ENCODE measurements around the gene SLC13A4.

Gene SLC13A4

DNA sequence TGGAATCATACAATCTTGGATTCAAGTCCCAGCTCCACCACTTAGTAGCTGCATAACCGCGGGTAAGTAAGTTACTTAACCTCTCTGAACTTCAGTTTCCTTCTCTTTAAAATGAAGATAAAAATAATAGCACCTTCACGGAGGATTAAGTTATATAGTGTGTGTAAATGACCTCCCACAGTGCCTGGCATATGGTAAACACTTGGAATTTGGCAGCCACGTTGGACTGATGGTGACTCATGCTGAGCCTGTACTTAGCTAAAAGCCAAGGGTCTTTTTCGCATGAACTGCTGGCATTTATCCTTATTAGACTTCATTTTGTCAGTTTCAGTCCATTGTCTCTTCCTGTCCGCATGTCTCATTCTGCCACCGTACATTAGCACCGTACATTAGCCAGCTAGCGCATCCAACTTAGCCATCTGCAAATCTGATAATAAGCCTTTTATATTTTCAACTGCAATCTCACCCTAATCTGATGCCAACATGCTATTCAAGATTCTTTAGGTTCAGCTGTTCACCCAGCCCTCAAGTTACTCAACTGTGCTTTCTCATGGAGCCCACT, 11.2 kb downstream of the SLC13A4 start:
- H3K27me3 Mint-ChIP-seq (ENCODE audit: low read depth), result peaks cover 17% of the 10 kb centered on the region
- H3K36me3 Mint-ChIP-seq (ENCODE audit: low read depth), result no peaks in the 10 kb centered on the region
- H3K4me1 Mint-ChIP-seq (ENCODE audit: low read depth), result no peaks in the 10 kb centered on the region
- H3K9me3 Mint-ChIP-seq, result no peaks in the 10 kb centered on the region
- H3K27ac Mint-ChIP-seq, result no peak overlapping the region
- H3K4me3 Mint-ChIP-seq, result no peak overlapping the region

DNA sequence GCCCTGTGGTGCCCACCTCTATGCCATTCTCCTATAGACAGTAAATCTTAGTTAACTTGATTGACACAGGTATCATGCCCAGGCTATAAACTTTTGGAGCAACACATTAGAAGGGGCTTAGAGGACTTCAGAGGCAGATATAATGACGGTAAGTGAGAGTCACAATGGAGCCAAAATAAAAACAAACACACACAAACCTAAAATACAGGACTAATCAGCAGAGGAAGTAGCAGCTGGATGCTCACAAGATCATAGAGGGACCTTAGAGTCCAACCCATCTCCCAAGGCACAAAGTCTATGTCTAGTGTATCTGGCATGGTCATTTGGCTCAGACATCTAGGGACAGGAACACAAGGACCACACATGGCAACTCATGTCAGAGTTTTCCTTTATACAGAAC, 12.3 kb downstream of the SLC13A4 start:
- no peak overlapping the region for H3K27ac Mint-ChIP-seq
- H3K4me1 Mint-ChIP-seq (ENCODE audit: low read depth), result no peaks in the 10 kb centered on the region

DNA sequence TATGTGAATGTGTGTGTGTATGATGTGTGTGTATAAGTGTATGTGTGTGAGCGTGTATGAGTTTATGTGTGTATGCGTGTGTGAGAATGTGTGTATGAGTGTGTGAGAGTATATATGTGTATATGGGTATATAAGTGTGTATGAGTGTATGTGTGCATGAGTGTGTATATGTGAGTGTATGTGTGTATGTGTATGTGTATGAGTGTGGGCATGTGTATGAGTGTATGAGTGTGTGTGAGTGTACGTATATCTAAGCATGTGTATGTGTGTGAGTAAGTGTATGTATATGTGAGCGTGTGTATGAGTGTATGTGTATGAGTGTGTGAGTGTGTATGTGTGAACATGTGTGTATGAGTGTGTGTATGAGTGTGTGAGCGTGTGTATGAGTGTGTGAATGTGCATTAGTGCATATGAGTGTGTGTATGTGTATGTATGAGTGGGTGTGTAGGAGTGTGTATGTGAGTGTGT, 12.9 kb downstream of the SLC13A4 start:
- Mint-ChIP-seq H3K9me3 (no peaks in the 10 kb centered on the region), H3K27me3 (ENCODE audit: low read depth) (peaks cover 5% of the 10 kb centered on the region), H3K27ac (no peak overlapping the region), H3K36me3 (ENCODE audit: low read depth) (no peaks in the 10 kb centered on the region), H3K4me3 (no peak overlapping the region), H3K4me1 (ENCODE audit: low read depth) (no peaks in the 10 kb centered on the region)

More for the DNA sequence above, 12.3 kb downstream of the SLC13A4 start:
- Mint-ChIP-seq H3K27me3 (ENCODE audit: low read depth) (peaks cover 8% of the 10 kb centered on the region), H3K9me3 (no peaks in the 10 kb centered on the region), H3K4me3 (no peak overlapping the region), H3K36me3 (ENCODE audit: low read depth) (no peaks in the 10 kb centered on the region)

DNA sequence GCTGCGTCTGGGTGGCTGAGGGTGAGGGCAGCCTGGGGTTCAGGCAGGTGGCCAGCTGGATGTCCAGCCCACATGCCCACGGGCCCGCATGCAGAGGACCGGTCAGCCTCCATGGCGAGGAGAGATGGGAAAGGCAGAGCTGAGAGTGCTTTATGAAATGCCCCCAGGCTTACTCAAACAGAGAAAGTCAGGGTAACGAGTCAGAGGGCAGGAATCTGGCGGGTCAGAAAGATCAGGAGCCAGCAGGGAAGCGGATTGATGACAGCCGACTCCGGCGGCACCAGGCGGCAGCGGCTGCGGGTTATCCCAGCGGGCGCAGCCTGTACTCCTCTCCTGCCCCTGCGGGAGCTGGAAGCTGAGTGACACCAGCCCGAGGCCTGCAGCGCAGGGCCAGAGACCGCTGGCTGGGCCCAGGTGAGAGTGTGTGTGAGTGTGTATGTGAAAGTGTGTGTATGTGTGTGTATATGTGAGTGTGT, 13.4 kb downstream of the SLC13A4 start:
- Mint-ChIP-seq H3K36me3 (ENCODE audit: low read depth) (no peaks in the 10 kb centered on the region), H3K27me3 (ENCODE audit: low read depth) (peaks cover 3% of the 10 kb centered on the region), H3K9me3 (no peaks in the 10 kb centered on the region), H3K27ac (no peak overlapping the region), H3K4me3 (no peak overlapping the region), H3K4me1 (ENCODE audit: low read depth) (no peaks in the 10 kb centered on the region)

DNA sequence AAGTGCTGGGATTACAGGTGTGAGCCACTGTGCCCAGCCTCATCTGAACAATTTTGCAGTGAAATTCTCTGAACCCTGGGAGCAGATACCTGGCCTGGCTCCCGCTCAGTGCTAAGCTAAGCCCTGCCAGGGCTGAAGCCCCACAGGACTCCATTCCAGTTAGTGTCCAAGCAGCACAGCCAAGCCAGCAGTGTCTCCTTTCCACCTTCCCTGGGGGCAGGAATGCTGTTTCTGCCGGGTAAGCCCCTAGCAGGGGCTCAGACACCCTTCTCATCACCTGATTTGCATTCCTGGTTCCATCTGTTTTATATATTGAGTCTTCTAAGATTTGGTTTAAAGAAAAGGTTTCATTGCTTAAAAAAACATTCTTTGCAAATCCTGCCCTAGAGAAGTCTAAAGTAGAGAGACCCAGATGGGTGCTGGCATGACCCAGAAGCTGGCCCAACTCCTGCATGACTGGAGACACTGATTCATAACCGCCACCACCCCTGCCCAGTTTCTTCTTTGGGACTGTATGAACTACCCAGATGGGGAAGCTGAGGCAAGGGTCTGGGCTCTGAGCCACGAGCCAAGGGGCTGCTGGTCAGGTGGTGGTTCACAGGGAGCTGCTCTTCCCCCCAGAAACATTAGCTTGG, 14.0 kb downstream of the SLC13A4 start:
- peaks cover 4% of the 10 kb centered on the region for H3K27me3 Mint-ChIP-seq (ENCODE audit: low read depth)
- no peaks in the 10 kb centered on the region for H3K4me1 Mint-ChIP-seq (ENCODE audit: low read depth)
- H3K9me3 Mint-ChIP-seq, result no peaks in the 10 kb centered on the region
- H3K27ac Mint-ChIP-seq, result no peak overlapping the region
- H3K4me3 Mint-ChIP-seq, result no peak overlapping the region
- no peaks in the 10 kb centered on the region for H3K36me3 Mint-ChIP-seq (ENCODE audit: low read depth)

DNA sequence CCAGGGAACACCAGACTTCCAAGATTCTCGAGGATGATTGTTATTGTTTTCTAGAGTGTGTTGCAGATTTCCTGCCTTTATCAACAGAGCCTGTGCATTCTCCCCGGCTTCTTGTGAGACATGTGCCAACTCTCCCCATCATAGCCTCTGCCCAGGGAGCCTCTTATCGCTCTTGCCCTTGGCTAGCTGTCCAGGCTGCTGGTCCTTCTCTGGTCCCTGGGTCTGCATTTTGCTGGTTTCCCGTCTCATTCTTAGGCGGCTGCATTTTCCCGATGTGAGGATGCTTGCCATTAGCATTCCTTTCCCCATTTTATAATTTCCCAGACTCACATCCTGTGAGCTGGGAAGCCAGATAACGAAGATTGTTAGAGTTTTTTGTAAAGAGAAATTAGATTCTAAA, 15.2 kb downstream of the SLC13A4 start:
- no peaks in the 10 kb centered on the region for H3K9me3 Mint-ChIP-seq
- no peak overlapping the region for H3K4me3 Mint-ChIP-seq
- peaks cover 4% of the 10 kb centered on the region for H3K27me3 Mint-ChIP-seq (ENCODE audit: low read depth)
- no peak overlapping the region for H3K27ac Mint-ChIP-seq
- H3K36me3 Mint-ChIP-seq (ENCODE audit: low read depth), result no peaks in the 10 kb centered on the region
- H3K4me1 Mint-ChIP-seq (ENCODE audit: low read depth), result no peaks in the 10 kb centered on the region

DNA sequence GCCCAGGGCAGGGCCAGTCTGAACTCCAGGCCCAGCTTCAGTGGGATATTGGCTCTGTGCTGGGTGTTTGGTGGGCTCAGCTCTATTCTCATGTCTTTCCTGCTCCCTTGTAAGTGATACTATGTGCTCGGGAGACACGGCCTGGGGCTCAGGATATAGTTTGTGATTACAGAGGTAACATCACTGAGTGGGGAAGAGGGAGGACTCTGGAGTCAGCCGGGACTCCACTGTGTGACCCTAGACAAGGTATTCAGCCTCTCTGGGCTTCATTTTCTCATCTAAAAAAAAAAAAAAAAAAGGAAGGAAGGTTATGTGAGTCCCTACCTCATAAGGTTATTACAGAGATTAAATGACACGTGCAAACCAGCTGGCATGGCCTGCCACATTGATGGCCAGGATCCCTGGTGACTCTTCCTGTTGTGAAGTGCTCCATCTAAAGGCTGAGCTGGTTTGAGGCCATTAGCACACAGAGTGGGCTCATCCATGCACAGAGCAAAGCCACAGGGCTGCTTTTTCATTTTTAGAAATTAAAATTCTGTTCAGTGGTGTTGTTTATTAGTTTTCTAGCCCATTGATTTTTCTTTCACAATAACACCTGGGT, 15.7 kb downstream of the SLC13A4 start:
- no peaks in the 10 kb centered on the region for H3K36me3 Mint-ChIP-seq (ENCODE audit: low read depth)

DNA sequence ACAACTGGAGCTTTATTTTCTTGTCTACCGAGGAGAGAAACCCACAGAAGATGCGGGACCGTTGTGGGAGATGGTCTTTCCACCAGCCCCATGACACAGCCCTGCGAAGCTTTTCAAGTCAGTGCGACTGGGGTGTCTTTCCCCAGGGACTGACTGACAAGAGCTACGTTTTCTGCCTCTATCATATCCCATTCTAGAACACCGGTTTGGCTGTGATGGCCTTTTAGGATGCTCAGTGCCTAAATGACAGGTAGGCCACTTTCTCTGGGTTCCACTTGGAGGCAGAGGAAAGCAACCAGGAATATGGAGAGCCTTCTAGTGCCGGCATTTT, 16.9 kb downstream of the SLC13A4 start:
- Mint-ChIP-seq H3K36me3 (ENCODE audit: low read depth) (no peaks in the 10 kb centered on the region), H3K27me3 (ENCODE audit: low read depth) (peaks cover 4% of the 10 kb centered on the region), H3K9me3 (no peaks in the 10 kb centered on the region), H3K4me1 (ENCODE audit: low read depth) (no peaks in the 10 kb centered on the region), H3K27ac (no peak overlapping the region), H3K4me3 (no peak overlapping the region)

More for the DNA sequence above, 15.7 kb downstream of the SLC13A4 start:
- Mint-ChIP-seq H3K27ac (no peak overlapping the region), H3K4me1 (ENCODE audit: low read depth) (no peaks in the 10 kb centered on the region), H3K4me3 (no peak overlapping the region), H3K9me3 (no peaks in the 10 kb centered on the region), H3K27me3 (ENCODE audit: low read depth) (peaks cover 4% of the 10 kb centered on the region)

DNA sequence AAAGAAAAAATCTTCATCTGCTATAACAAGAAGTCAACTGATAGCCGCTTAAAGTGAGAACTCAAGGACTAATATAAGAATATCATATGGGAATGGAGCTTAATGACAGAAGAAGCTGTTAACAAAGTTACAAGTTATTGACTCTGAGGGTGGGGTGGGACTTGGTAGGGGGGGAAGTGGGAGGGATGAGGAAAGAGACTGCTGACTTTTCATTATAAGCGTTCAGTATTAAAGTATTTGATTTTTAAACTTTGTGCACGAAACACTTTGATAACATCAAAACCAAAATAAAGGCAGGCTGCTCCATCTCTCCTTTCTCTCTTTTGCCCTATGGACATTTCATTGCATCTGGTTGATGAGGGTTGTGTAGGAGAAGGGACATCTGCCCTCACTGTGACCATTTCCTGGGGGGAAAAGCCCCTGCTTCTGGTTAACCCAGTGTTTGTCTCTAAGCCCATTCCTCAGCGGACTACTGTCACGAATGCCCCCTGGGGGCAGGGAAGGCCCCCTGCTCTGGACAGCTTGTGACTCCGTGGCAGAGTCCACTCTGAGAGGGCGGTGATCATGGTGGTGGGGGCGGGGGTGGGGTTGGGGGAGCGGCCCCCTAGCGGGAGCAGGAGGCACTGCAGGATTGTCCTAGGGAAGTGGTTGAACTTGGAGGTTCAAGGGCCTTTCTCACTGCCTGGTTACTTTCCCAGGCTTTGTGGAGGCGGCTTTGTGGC, 17.4 kb downstream of the SLC13A4 start:
- no peaks in the 10 kb centered on the region for H3K9me3 Mint-ChIP-seq
- H3K36me3 Mint-ChIP-seq (ENCODE audit: low read depth), result no peaks in the 10 kb centered on the region
- no peak overlapping the region for H3K4me3 Mint-ChIP-seq
- H3K27ac Mint-ChIP-seq, result no peak overlapping the region
- peaks cover 4% of the 10 kb centered on the region for H3K27me3 Mint-ChIP-seq (ENCODE audit: low read depth)
- H3K4me1 Mint-ChIP-seq (ENCODE audit: low read depth), result no peaks in the 10 kb centered on the region

DNA sequence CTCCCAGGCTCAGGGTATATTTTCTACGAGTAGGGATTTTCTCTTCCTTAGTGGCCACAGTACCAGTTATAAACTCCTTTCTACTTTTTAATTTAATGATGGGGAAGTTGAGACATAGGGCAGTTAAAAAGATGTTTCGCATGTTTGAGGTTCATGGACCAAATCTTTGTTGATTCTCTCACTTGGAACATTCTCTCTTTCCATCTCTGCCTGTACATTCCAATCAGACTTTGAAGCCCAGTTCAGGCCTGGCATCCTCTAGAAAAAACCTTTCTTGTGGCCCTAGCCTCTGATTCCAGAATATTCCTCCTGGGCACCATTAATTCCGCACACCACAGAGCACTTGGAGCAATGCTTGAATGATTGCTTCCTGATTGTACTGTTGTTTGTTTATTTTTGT, 18.5 kb downstream of the SLC13A4 start:
- Mint-ChIP-seq H3K36me3 (ENCODE audit: low read depth) (no peaks in the 10 kb centered on the region), H3K27me3 (ENCODE audit: low read depth) (peaks cover 4% of the 10 kb centered on the region), H3K9me3 (no peaks in the 10 kb centered on the region), H3K4me1 (ENCODE audit: low read depth) (no peaks in the 10 kb centered on the region), H3K4me3 (no peak overlapping the region), H3K27ac (no peak overlapping the region)

DNA sequence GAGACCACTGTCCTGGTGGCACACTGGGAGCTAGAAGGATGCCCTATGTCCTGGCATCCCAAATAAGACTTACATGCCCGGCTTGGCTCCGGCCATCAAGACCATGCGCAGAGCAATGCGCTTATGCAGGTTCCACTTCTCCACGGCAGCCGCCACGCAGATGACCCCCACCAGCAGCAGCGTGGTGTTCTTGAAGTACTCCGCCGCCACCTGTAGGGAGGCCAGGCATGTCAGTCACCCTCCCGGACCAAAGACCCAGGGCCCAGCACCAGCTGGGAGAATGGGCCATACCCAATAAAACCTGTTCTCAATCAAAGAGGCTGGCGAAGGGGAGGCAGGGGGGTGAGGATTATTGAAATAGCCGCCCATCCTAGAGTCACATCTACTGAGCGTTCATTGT, 19.9 kb downstream of the SLC13A4 start:
- Mint-ChIP-seq H3K4me3 (no peak overlapping the region), H3K4me1 (ENCODE audit: low read depth) (no peaks in the 10 kb centered on the region), H3K27ac (no peak overlapping the region)

DNA sequence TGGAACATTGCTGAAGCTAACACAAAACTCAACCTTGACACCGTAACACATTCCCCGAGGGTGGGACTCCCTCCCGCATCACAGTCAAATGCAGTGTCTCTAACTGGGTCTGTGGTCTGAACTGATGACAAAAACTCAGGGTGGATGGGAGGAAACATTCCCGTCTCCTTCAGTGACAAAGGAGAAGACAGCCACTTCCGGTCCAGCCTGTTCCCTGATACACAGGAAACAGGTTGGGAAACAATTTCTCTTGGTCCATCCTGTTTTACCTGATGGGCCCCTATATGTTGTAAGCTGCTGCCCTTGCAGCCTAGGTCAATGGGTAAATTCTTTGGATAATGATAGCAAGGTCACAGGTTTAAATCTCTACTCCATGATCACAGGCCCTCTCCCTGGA, 20.4 kb downstream of the SLC13A4 start:
- Mint-ChIP-seq H3K36me3 (ENCODE audit: low read depth) (no peaks in the 10 kb centered on the region), H3K27ac (no peak overlapping the region), H3K27me3 (ENCODE audit: low read depth) (peaks cover 4% of the 10 kb centered on the region), H3K4me3 (no peak overlapping the region), H3K4me1 (ENCODE audit: low read depth) (no peaks in the 10 kb centered on the region), H3K9me3 (no peaks in the 10 kb centered on the region)

More for the DNA sequence above, 19.9 kb downstream of the SLC13A4 start:
- Mint-ChIP-seq H3K36me3 (ENCODE audit: low read depth) (no peaks in the 10 kb centered on the region), H3K9me3 (no peaks in the 10 kb centered on the region), H3K27me3 (ENCODE audit: low read depth) (peaks cover 4% of the 10 kb centered on the region)

DNA sequence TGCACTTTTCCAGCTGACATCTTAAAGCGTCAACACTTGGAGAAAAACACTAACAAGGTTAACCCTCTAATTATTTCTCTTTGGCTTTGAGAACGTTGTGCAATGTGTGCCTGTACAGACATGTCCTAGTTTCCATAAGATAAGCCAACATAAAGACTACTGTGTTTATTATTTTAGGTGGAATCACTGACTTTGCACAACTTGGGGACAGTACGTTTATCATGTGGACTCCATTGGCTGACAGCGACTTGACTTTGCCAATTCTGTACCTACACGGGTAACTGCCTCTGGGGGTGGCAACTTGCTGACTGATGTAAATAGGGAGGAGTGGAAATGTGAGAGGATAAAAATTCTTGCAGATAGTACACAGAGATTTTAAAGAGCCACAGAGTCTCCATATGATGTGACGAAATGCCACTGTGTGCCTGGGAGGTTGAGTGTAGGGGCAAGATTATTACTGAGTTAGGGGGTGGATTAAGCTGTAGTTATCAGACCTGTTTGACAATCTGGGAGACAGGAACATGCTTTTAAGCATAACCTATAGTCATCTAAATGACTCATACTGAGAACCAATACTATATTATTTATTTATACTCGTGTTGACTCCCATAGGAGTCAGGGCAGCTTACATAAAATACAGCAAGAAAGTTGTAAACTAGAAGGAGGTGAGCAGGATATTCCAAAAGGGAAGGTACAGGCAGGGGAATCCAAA, 21.0 kb downstream of the SLC13A4 start:
- H3K27ac Mint-ChIP-seq, result no peak overlapping the region

DNA sequence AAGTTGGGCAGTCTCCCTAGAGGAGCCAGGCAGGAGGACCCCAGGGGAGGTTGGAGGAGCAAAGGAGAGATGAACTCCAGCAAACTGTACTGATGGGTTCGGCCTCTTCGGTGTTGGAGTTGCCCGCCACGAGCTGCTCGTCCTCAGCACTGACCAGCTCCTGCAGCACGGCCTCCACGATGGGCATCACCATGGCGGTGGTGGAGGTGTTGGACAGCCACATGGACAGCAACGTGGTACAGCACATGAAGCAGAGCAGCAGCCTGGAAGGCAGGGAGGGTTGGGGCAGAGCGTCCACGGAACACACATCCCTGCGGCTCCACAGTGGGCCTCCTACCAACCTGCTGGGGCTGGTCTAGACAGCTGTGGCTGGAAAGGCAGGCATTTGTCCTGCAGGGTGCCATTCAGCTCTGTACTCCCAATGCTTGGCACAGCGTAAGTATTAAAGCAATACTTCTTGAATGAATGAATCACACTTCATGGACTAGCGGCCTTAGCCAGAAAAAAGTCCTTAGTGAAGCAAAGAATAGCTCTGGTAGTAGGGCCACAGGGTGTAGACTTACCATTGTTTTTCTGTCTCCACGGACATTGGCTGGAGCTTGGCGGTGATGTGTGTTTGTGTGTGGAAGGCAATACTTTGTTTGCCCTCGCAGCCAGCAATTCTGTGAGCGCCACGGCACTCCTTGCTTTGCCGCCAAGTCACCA, 21.8 kb downstream of the SLC13A4 start:
- Mint-ChIP-seq H3K4me3 (no peak overlapping the region), H3K4me1 (ENCODE audit: low read depth) (no peaks in the 10 kb centered on the region), H3K27ac (no peak overlapping the region)

More for the DNA sequence above, 21.0 kb downstream of the SLC13A4 start:
- no peaks in the 10 kb centered on the region for H3K9me3 Mint-ChIP-seq
- H3K36me3 Mint-ChIP-seq (ENCODE audit: low read depth), result no peaks in the 10 kb centered on the region
- no peaks in the 10 kb centered on the region for H3K4me1 Mint-ChIP-seq (ENCODE audit: low read depth)
- H3K4me3 Mint-ChIP-seq, result no peak overlapping the region
- H3K27me3 Mint-ChIP-seq (ENCODE audit: low read depth), result peaks cover 4% of the 10 kb centered on the region

More for the DNA sequence above, 21.8 kb downstream of the SLC13A4 start:
- Mint-ChIP-seq H3K27me3 (ENCODE audit: low read depth) (peaks cover 4% of the 10 kb centered on the region), H3K9me3 (no peaks in the 10 kb centered on the region), H3K36me3 (ENCODE audit: low read depth) (no peaks in the 10 kb centered on the region)
